GM21825 (cell line): ENCODE measurements around the gene RPL29.
"Not testable (repeated sequence)": the region's sequence is repeated elsewhere in the genome, so short reads cannot be mapped to it uniquely, and the experiment has no call there.

ENCODE experiments used
- ATAC-seq: cut with Tn5 transposase; IDR thresholded peaks from one replicate; pipeline ENCODE4 v1.9.1; 2021; ENCODE audit warnings: mild to moderate bottlenecking, moderate library complexity; ENCODE audit not compliant: unreplicated experiment

The RPL29 gene

GRCh38 chr3:52006017-52006819 lies 10.5 kb upstream of the RPL29 start:
- ATAC-seq, result no peak

- no peak for ATAC-seq
Observed at GRCh38 chr3:52005571-52005986, 9.9 kb upstream of the RPL29 start.

- no peak for ATAC-seq
Observed at GRCh38 chr3:52004906-52005395, 9.3 kb upstream of the RPL29 start.

GRCh38 chr3:52004163-52004787 lies 8.6 kb upstream of the RPL29 start:
- no peak for ATAC-seq

GRCh38 chr3:52002748-52003147 lies 7.1 kb upstream of the RPL29 start:
- ATAC-seq, result no peak

- peak; percentile 75 for ATAC-seq
Observed at GRCh38 chr3:52001443-52001974, 5.8 kb upstream of the RPL29 start.

GRCh38 chr3:51999846-52000245 lies 4.2 kb upstream of the RPL29 start:
- no peak for ATAC-seq

- no peak for ATAC-seq
Observed at GRCh38 chr3:51998774-51999173, 3.1 kb upstream of the RPL29 start.

GRCh38 chr3:51997935-51998596 lies 2.4 kb upstream of the RPL29 start:
- no peak for ATAC-seq

GRCh38 chr3:51997172-51997571 lies 1.5 kb upstream of the RPL29 start:
- ATAC-seq, result no peak

GRCh38 chr3:51994530-51994929 lies 1.2 kb downstream of the RPL29 start:
- ATAC-seq, result no peak

- ATAC-seq, result not testable (repeated sequence)
Observed at GRCh38 chr3:51993657-51994056, 2.0 kb downstream of the RPL29 start.

- no peak for ATAC-seq
Observed at GRCh38 chr3:51992017-51992682, 3.5 kb downstream of the RPL29 start.

- not testable (repeated sequence) for ATAC-seq
Observed at GRCh38 chr3:51990501-51990971, 5.2 kb downstream of the RPL29 start.

GRCh38 chr3:51988286-51989146 lies 7.2 kb downstream of the RPL29 start:
- no peak for ATAC-seq

- ATAC-seq, result no peak
Observed at GRCh38 chr3:51987568-51987967, 8.1 kb downstream of the RPL29 start.

- no peak for ATAC-seq
Observed at GRCh38 chr3:51986010-51986947, 9.4 kb downstream of the RPL29 start.

- ATAC-seq, result no peak
Observed at GRCh38 chr3:51985063-51985462, 10.6 kb downstream of the RPL29 start.

GRCh38 chr3:51984269-51984647 lies 11.4 kb downstream of the RPL29 start:
- no peak for ATAC-seq
